ENCODE data around the gene RPL10. TPM values are rescaled to one million over a fixed set of nuclear protein-coding genes. Genes with fewer than 3 reads are reported as not detected.

Gene RPL10
- total RNA-seq, 3 donors from 2014 or later: 3,297 to 3,503 (median 3,452) TPM

GRCh38 chrX:154356596-154356995 lies 41.6 kb upstream of the RPL10 start:
- Mint-ChIP-seq H3K9me3 (no peaks in the 10 kb centered on the region), H3K27me3 (ENCODE audit: low read depth) (no peaks in the 10 kb centered on the region), H3K4me1 (ENCODE audit: low read depth) (peaks cover 43% of the 10 kb centered on the region), H3K36me3 (ENCODE audit: insufficient read depth) (peaks cover 9% of the 10 kb centered on the region), H3K4me3 (no peak overlapping the region)
- no peak for DNase-seq
- no peak for ATAC-seq

GRCh38 chrX:154357205-154357604 lies 41.0 kb upstream of the RPL10 start:
- ATAC-seq: peak in 1 of 2 donors; percentile 46
- H3K4me1 Mint-ChIP-seq (ENCODE audit: low read depth): peaks cover 41% of the 10 kb centered on the region
- no peaks in the 10 kb centered on the region for H3K9me3 Mint-ChIP-seq
- no peaks in the 10 kb centered on the region for H3K27me3 Mint-ChIP-seq (ENCODE audit: low read depth)
- H3K36me3 Mint-ChIP-seq (ENCODE audit: insufficient read depth): peaks cover 8% of the 10 kb centered on the region
- no peak for DNase-seq
- no peak overlapping the region for H3K4me3 Mint-ChIP-seq

GRCh38 chrX:154358011-154358410 lies 40.2 kb upstream of the RPL10 start:
- no peak for ATAC-seq
- Mint-ChIP-seq H3K4me3 (no peak overlapping the region), H3K4me1 (ENCODE audit: low read depth) (peaks cover 40% of the 10 kb centered on the region), H3K27me3 (ENCODE audit: low read depth) (no peaks in the 10 kb centered on the region), H3K9me3 (no peaks in the 10 kb centered on the region), H3K36me3 (ENCODE audit: insufficient read depth) (peaks cover 11% of the 10 kb centered on the region)
- no peak for DNase-seq

- ATAC-seq: no peak
- H3K4me3 Mint-ChIP-seq: no peak overlapping the region
- no peaks in the 10 kb centered on the region for H3K27me3 Mint-ChIP-seq (ENCODE audit: low read depth)
These were observed 39.3 kb upstream of the RPL10 start for GRCh38 chrX:154358829-154359228.

GRCh38 chrX:154359362-154360154 lies 38.6 kb upstream of the RPL10 start:
- Mint-ChIP-seq H3K4me1 (ENCODE audit: low read depth) (peaks cover 30% of the 10 kb centered on the region), H3K36me3 (ENCODE audit: insufficient read depth) (peaks cover 11% of the 10 kb centered on the region), H3K27me3 (ENCODE audit: low read depth) (no peaks in the 10 kb centered on the region), H3K9me3 (no peaks in the 10 kb centered on the region), H3K4me3 (no peak overlapping the region)
- no peak for DNase-seq
- no peak for ATAC-seq

More at GRCh38 chrX:154358829-154359228, 39.3 kb upstream of the RPL10 start:
- DNase-seq: no peak
- peaks cover 34% of the 10 kb centered on the region for H3K4me1 Mint-ChIP-seq (ENCODE audit: low read depth)
- H3K36me3 Mint-ChIP-seq (ENCODE audit: insufficient read depth): peaks cover 11% of the 10 kb centered on the region
- no peaks in the 10 kb centered on the region for H3K9me3 Mint-ChIP-seq

GRCh38 chrX:154360155-154360713 lies 37.9 kb upstream of the RPL10 start:
- H3K36me3 Mint-ChIP-seq (ENCODE audit: insufficient read depth): peaks cover 11% of the 10 kb centered on the region

GRCh38 chrX:154362085-154362742 lies 36.0 kb upstream of the RPL10 start:
- Mint-ChIP-seq H3K4me3 (no peak overlapping the region), H3K9me3 (no peaks in the 10 kb centered on the region), H3K36me3 (ENCODE audit: insufficient read depth) (peaks cover 11% of the 10 kb centered on the region), H3K27me3 (ENCODE audit: low read depth) (no peaks in the 10 kb centered on the region), H3K4me1 (ENCODE audit: low read depth) (peaks cover 32% of the 10 kb centered on the region)
- no peak for DNase-seq
- no peak for ATAC-seq

More at GRCh38 chrX:154360155-154360713, 37.9 kb upstream of the RPL10 start:
- DNase-seq (no peak), ATAC-seq (no peak)
- no peaks in the 10 kb centered on the region for H3K9me3 Mint-ChIP-seq
- H3K4me3 Mint-ChIP-seq: no peak overlapping the region
- peaks cover 30% of the 10 kb centered on the region for H3K4me1 Mint-ChIP-seq (ENCODE audit: low read depth)
- no peaks in the 10 kb centered on the region for H3K27me3 Mint-ChIP-seq (ENCODE audit: low read depth)

- DNase-seq: no peak
- H3K27me3 Mint-ChIP-seq (ENCODE audit: low read depth): no peaks in the 10 kb centered on the region
- ATAC-seq: no peak
- H3K4me3 Mint-ChIP-seq: no peak overlapping the region
- no peaks in the 10 kb centered on the region for H3K9me3 Mint-ChIP-seq
- H3K4me1 Mint-ChIP-seq (ENCODE audit: low read depth): peaks cover 28% of the 10 kb centered on the region
- peaks cover 6% of the 10 kb centered on the region for H3K36me3 Mint-ChIP-seq (ENCODE audit: insufficient read depth)
These were observed 34.3 kb upstream of the RPL10 start for GRCh38 chrX:154363706-154364439.

GRCh38 chrX:154365052-154365600 lies 33.1 kb upstream of the RPL10 start:
- Mint-ChIP-seq H3K4me3 (no peak overlapping the region), H3K4me1 (ENCODE audit: low read depth) (peaks cover 26% of the 10 kb centered on the region), H3K27me3 (ENCODE audit: low read depth) (no peaks in the 10 kb centered on the region), H3K36me3 (ENCODE audit: insufficient read depth) (peaks cover 8% of the 10 kb centered on the region), H3K9me3 (no peaks in the 10 kb centered on the region)
- DNase-seq: no peak
- no peak for ATAC-seq

GRCh38 chrX:154365997-154366665 lies 32.0 kb upstream of the RPL10 start:
- no peaks in the 10 kb centered on the region for H3K27me3 Mint-ChIP-seq (ENCODE audit: low read depth)
- H3K4me1 Mint-ChIP-seq (ENCODE audit: low read depth): peaks cover 25% of the 10 kb centered on the region
- H3K4me3 Mint-ChIP-seq: no peak overlapping the region
- no peaks in the 10 kb centered on the region for H3K9me3 Mint-ChIP-seq
- ATAC-seq (no peak), DNase-seq (no peak)
- H3K36me3 Mint-ChIP-seq (ENCODE audit: insufficient read depth): peaks cover 8% of the 10 kb centered on the region

- Mint-ChIP-seq H3K4me1 (ENCODE audit: low read depth) (peaks cover 20% of the 10 kb centered on the region), H3K36me3 (ENCODE audit: insufficient read depth) (peaks cover 8% of the 10 kb centered on the region), H3K27me3 (ENCODE audit: low read depth) (no peaks in the 10 kb centered on the region), H3K9me3 (no peaks in the 10 kb centered on the region), H3K4me3 (no peak overlapping the region)
- ATAC-seq (no peak), DNase-seq (no peak)
These were observed 31.5 kb upstream of the RPL10 start for GRCh38 chrX:154366666-154367055.

GRCh38 chrX:154367474-154368308 lies 30.5 kb upstream of the RPL10 start:
- H3K4me3 Mint-ChIP-seq: peak overlapping the region; percentile 94
- ATAC-seq: no peak
- H3K9me3 Mint-ChIP-seq: no peaks in the 10 kb centered on the region
- H3K4me1 Mint-ChIP-seq (ENCODE audit: low read depth): peaks cover 23% of the 10 kb centered on the region
- H3K36me3 Mint-ChIP-seq (ENCODE audit: insufficient read depth): peaks cover 7% of the 10 kb centered on the region
- H3K27me3 Mint-ChIP-seq (ENCODE audit: low read depth): no peaks in the 10 kb centered on the region
- no peak for DNase-seq

Measured in activated T-cell treated with anti-CD3 and anti-CD28 coated beads, Interleukin-2, amount 50 U/mL, for 4 hours (primary cell).